Adrenal gland (tissue), 5 donors: ENCODE data around the gene UBE2D2.

Source experiments
- CTCF ChIP-seq, 6 experiments: fragments of 450-650 bp in 4 of 6; fragments of 200-600 bp in 2 of 6; sonication (generic) in 1 of 6; IDR thresholded peaks; 1 replicate in 5 of 6; 2 replicates in 1 of 6; pipeline versions ENCODE4 v1.5.1 to v1.8.0; 2016 to 2021; ENCODE audit warnings: antibody characterized with exemption in 6 of 6, mild to moderate bottlenecking in 2 of 6, moderate library complexity in 1 of 6
- POLR2A ChIP-seq, 2 donors: fragments of 450-650 bp; IDR thresholded peaks; one replicate each; pipeline ENCODE4 v1.6.1; 2017; ENCODE audit warnings: antibody characterized with exemption in 2 of 2, mild to moderate bottlenecking in 2 of 2, moderate library complexity in 1 of 2
- donor health status: DM: no; HTN: no; CAD: no.

DNA sequence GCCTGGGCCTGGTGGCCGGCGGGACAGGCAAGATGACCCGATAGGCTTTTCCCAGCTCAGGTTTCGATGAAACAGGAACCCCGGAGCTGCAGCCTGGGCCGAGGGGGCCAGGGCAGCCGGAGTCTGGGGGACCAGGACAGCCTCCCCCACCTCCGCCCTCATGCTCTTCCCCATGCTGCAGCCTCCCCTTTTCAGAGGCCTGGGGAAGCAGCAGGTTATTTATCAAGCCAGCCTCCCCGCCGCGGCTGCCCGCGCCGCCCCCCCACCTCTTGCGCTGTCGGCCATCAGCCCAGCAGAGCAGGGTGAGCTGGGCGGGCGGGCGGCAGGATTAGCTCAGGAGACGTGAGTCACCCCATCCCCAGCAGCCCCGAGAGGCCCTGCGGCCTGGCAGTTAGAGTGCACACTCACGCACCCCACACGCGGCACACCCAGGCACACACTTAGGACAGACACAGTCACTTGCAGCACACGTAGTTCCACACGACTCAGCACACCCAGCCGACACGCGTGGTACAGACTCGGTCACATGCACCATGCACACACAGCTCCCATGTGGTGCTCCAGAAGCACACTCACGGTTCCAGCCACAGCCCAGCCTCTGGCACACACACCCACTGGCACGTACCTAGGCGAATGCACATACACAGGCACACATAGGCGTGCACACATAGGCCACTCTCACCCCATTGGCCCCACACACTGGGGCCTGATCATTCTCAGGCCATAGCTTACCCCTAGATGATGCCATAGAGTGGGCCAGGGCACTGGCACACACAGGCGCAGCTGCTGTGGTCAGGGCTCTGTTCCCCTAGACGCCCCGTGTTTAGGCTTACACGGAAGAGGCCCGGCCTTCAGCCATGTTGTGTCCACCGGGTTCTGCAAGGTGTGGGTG, 100.0 kb downstream of the UBE2D2 start:
- peak in 1 of 2 donors; percentile 78 for TF ChIP-seq POLR2A (IDR thresholded peaks at IDR 0.05)
- TF ChIP-seq CTCF (IDR thresholded peaks at IDR 0.05): no peak
